HG03460 (cell line): ENCODE data around the gene DACH2.
"Not testable (repeated sequence)": the region's sequence is repeated elsewhere in the genome, so short reads cannot be mapped to it uniquely, and the experiment has no call there.

Source experiments
- ATAC-seq: cut with Tn5 transposase; IDR thresholded peaks from one replicate; pipeline ENCODE4 v1.9.1; 2021; ENCODE audit not compliant: unreplicated experiment

Gene DACH2

DNA sequence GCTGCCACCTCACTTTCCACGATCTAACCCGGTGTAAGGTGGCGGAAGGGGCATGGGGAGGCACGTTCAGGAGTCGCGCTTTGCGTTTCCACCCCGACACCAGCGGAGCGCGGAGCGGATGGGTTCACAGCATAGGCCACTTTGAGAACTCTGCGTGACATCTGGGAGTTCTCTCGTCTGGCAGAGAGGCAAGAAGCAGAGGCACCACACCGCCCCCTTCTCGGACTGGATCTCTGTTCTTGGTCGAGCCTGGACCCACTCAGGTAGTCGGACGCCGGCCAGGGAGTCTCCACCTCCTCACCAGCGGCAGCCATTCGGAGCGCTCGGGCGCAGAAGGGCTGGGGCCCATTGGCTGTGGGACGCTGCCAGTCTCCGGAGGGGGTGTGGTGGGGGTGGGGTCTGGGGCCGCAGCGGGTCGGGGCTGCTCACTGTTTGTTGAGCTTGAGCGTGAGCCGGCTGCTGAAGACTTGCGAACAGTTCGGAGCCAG is at the start of gene DACH2:
Gene DACH2 (plus strand): TSS at position 428 of the 488 bp plus-strand sequence.
- peak; percentile 97 for ATAC-seq

DNA sequence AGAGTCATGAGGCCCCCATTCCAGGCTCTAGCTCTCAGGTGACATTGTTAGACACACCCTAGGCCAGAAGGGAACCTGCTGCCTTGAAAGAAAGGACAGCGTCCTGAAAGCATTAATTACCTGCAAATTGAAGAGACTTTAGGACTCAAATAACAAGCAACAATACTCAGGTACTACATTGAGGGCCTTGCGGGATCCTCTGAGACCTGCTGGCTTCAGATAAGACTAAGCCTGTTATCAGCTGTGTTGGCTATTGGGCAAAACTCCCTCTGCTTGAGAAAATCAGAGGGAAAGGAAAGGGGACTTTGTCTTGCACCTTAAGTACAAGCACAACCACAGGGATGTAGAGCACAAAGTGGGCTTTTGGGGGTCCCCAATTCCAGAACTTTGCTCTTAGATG is 45.9 kb upstream of the DACH2 start:
- ATAC-seq = no peak

GRCh38 chrX:86103061-86103460 is 45.2 kb upstream of the DACH2 start:
- no peak for ATAC-seq

DNA sequence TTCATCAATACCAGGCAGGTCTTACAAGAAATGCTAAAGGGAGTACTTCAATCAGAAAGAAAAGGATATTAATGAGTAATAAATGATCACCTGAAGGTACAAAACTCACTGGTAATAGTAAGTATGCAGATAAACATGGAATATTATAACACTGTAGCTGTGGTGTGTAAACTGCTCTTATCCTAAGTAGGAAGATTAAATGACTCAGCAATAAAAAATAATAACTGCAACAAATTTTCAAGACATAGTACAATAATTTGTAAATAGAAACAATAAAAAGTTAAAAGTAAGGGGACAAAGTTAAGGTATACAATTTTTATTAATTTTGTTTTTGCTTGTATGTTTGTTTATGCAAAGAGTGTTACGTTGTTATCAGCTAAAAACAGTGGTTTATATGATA is 43.7 kb upstream of the DACH2 start:
- no peak for ATAC-seq

DNA sequence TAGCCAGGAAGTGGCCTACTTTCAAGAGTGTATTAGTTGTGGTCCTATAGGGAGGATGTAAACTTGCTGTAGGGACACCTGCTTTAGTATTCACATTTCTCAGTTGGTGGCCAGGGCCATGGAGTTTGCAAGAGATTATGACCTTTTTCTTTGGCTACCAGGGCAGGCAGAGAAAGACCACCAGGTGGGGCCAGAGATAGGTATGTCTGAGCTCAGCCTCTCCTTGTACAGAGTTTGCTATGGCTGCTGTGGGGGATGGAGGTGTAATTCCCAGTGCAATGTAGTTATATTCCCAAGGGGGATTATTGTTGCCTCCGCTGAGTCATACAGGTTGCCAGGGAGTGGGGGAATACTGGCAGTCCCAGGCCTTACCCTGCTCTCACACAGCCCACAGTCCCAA is 26.3 kb upstream of the DACH2 start:
- no peak for ATAC-seq

DNA sequence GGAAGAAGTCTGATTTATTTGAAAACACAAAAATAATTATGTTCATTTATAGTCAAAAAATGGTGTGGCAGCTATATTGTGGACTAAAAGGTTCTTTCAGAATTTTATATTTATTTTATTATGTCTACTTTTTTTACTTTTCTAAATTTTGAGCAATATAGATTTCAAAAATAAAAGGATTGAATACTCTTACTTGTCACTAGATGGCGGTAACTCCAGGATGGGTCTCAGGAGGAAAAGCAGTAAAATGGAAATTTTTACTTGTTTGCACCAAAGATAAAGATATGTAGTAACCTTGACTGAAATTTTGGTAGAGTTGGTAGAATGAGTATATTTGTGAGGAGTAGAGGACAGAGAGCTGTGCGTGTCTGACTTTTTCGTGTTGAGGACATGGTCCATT is 14.5 kb upstream of the DACH2 start:
- no peak for ATAC-seq

DNA sequence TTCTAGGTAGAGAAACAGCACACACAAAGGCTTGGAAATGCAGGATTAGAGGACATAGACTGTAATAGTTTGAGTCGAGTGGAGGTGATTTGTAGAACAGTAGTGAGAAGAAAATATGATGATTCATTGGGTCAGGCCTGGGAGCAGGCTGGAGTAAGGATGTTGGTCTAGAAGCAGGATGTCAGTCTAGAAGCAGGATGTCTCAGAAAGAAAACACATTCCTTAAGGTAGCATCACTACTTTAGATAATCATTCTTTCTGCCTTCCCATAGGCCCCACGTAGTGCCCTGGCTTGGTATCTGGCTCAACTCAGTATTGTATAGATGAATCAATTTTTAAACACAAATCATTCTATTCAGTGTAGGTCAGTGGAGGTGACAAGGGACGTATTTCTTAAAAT is 11.2 kb upstream of the DACH2 start:
- no peak for ATAC-seq

DNA sequence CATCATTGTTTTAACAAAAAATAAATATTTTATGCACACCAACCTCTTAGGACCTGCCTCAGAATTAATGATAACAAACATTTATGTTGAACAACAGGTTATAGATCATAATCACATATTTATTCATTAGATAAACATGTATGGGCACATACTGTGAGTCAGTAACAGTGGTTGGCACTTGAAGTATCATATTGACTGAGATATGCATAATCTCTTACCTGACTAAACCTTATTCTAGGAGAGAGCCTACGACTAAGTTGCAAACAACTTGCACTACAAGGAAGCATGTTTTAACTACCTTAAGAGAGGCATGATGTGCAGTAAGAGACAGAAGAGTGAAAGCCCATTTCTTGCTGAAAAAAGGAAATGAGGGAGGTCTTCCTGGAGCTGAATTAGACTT is 6.5 kb upstream of the DACH2 start:
- ATAC-seq = no peak

GRCh38 chrX:86146102-86146501 is 2.1 kb upstream of the DACH2 start:
- no peak for ATAC-seq

GRCh38 chrX:86148594-86148993 is 343 bp downstream of the DACH2 start:
- ATAC-seq = no peak

- ATAC-seq = no peak
Observed at GRCh38 chrX:86149119-86149518, 868 bp downstream of the DACH2 start.

GRCh38 chrX:86154553-86154952 is 6.3 kb downstream of the DACH2 start:
- no peak for ATAC-seq

DNA sequence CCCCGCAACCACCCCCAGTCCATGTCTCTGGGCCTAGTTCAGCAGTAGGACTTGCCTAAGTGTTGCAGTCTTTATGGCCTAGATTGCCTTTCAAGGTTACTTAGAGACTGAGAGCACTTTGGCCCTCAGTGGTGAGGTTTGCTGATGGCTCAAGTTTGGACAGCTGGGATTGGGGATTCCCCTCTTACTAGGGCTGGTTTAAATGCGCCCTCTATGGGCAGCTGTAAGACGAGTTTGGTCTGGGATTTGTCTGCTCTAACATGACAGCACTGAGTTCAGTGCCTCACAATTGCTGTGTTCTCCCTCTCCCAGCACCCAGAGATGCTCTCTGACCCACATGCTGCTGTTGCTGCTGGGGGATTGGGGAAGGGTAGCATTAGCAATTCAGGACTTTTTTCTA is 23.1 kb downstream of the DACH2 start:
- no peak for ATAC-seq

- no peak for ATAC-seq
Observed at GRCh38 chrX:86178906-86179305, 30.7 kb downstream of the DACH2 start.

GRCh38 chrX:86181325-86181724 is 33.1 kb downstream of the DACH2 start:
- not testable (repeated sequence) for ATAC-seq

DNA sequence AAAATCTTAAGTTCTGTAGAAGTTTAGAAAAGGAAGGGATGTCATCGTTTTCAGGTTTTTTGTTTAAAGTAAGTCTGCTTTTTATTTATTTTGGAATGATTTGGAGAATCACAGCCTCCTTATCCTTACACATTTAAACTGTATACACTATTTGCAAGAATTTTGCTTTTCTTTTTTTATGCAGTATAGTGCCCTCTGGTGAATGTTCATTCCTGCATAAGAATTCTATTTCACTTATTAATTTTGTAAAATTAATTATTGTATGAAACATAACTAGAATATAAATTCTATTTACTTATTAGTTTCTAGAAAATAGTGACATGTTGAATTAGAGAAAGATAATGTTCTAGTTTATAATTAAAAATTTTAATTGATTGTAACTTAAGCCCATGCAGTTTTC is 44.6 kb downstream of the DACH2 start:
- no peak for ATAC-seq

- ATAC-seq = no peak
Observed at GRCh38 chrX:86194758-86195157, 46.5 kb downstream of the DACH2 start.

GRCh38 chrX:86195343-86195742 is 47.1 kb downstream of the DACH2 start:
- ATAC-seq = no peak

DNA sequence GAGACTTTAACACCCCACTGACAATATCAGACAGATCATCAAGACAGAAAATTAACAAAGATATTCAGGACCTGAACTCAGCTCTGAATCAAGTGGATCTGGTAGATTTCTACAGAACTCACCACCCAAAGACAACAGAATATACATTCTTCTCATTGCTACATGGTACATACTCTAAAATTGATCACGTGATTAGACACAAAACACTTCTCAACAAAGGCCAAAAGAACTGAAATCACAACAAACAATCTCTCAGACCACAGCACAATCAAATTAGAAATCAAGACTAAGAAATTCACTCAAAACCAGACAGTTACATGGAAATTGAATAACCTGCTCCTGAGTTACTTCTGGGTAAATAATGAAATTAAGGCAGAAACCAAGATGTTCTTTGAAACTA is 49.6 kb downstream of the DACH2 start:
- ATAC-seq = no peak

DNA sequence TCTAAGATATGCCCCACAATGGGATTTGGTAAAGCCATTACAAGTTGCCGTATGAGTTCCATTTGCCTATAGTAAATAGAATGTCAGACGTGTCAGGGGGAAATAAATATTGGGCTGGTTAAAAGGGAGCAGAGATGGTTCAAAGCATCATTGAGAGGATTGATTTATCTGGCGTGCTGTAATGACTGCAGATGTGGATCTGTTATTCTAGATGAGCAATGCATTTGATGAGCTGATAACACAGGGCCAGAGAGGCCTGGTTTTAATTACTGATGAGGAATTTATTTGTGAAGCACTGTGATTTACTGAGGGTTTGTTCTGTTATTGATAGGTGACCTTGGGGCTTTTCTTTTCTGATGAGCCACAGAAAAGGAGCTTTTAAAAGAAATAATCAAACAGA is 62.5 kb downstream of the DACH2 start:
- no peak for ATAC-seq

DNA sequence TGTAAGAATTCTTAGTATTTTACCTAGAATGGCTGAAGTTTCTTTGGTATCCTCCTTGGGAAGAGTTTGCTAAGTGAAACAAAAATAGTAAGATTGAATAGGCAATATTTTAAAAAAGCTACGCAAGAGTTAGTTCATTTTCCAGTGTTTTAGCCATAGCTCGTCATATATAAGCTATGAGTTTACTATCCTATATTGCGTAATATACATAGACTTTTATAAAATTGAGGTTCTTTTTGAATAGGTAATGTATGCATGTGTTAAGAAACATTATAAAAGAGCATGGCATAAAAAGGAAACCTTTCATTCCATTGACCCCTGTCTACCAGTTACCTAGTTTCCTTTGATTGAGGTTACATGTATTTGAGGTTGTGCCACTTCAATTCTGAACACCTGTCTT is 67.0 kb downstream of the DACH2 start:
- ATAC-seq = no peak

DNA sequence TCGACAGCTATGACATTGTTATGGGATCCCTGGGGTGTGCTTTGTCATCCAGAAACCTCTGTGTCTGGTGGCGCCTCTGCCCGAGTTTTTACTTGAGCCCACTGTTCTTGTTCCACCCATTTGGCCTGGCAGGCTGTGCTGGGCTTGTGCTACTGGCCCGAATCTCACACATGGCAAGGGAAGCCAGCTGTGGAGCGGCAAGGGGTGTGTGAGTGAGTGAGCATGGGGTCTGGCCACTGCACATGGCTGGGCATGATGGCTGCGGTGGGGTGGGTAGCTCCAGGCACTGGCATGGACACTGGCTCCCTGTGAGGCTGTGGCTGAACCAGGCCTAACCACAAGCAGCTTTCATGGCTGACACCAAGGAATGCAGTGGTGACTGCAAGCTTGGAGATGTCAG is 89.2 kb downstream of the DACH2 start:
- ATAC-seq = no peak

DNA sequence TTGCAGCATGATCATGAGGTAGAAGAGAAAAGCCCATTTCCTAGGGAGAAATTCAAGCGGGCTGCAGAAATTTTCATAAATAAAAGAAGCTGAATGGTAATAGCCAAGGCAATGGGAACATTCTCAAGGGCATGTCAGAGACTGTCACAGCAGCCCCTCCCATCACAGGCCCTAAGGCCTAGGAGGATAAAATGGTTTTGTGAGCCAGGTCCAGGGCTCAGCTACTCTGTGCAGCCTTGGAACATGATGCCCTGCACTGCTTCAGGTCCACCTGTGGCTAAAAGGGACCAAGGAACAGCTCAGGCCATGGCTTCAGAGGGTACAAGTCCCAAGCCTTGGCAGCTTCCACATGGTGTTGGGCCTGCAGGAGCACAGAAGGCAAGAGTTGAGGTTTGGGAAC is 93.3 kb downstream of the DACH2 start:
- ATAC-seq = no peak

- ATAC-seq = no peak
Observed at GRCh38 chrX:86263526-86263925, 115.3 kb downstream of the DACH2 start.
